Activated CD4-positive, alpha-beta T cell treated with anti-CD3 and anti-CD28 coated beads, Interleukin-2, amount 50 U/mL, for 24 hours (primary cell): Measurements from ENCODE around the gene TMEM132A.

Source experiments
- DNase-seq, 2 donors: peaks; one replicate each; pipeline ENCODE4 v3.0.0-alpha.2; 2020; ENCODE audit warnings: low read depth in 1 of 2, low spot score in 1 of 2

TMEM132A gene

DNA sequence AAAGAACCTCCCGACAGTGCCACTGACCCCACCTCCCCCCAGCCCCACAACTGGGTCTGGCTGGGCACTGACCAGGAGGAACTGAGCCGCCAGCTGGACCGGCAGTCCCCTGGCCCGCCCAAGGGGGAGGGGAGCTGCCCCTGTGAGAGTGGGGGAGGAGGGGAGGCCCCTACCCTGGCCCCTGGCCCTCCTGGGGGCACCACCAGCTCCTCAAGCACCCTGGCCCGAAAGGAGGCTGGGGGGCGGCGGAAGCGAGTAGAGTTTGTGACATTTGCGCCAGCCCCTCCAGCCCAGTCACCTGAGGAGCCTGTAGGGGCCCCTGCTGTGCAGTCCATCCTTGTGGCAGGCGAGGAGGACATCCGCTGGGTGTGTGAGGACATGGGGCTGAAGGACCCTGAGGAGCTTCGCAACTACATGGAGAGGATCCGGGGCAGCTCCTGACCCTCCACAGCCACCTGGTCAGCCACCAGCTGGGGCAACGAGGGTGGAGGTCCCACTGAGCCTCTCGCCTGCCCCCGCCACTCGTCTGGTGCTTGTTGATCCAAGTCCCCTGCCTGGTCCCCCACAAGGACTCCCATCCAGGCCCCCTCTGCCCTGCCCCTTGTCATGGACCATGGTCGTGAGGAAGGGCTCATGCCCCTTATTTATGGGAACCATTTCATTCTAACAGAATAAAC, 12.3 kb downstream of the TMEM132A start:
- DNase-seq, result no peak

DNA sequence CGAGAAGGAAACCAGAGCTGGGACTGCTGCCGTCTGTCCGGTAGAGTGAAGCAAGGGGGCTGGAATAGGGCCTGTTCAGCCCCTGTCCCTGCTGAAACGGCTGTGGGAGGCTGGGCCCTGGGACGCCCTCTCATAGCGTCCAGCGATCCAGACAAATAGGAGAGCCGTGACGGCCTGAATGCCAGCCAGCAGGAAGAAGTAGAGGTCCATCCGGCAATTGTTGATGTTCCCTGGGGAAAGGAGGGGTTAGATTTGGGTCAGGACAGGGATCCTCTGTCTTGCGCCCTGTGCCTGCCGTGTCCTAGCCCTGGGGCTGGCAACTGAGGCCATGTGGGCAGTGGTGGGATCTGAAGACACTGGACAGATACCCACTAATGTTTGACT, 12.9 kb downstream of the TMEM132A start:
- DNase-seq, result no peak

DNA sequence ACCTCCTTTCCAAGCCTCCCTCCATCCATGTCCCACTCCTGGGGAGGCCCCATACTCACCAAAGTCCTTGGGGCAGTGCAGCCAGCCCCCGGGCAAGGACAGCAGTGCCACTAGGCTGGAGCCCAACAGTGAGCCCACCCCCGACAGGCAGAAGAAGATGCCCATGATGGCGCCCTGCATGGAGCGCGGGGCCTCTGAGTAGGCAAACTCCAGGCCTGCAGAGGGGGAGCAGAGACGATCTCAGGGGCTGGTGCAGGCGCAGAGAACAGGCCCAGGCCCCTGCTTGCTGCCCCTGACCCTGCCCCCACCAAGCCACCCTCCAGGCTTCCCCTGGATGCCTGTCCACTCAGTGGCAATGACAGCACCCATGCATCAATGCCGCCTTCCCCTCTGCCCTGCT, 13.6 kb downstream of the TMEM132A start:
- no peak for DNase-seq

DNA sequence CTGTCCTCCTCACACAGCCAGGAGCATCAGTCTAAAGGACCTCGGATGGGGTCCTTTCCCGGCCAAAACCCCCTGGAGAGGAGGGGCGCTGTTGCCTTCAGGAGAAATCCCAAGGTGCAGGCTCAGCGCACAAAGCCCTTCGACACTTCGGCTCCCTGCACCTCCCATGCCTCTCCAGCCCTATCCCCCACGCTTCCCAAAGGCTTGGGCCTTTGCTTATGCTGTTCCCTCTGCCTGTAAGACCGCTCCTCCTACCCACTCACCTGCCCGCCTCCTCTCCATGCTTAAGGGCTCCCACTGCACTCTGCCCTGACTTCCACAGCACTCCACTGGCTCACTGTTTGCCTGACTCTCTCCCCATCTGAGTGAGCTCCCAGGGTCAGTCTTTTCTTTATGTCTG, 14.2 kb downstream of the TMEM132A start:
- no peak for DNase-seq

DNA sequence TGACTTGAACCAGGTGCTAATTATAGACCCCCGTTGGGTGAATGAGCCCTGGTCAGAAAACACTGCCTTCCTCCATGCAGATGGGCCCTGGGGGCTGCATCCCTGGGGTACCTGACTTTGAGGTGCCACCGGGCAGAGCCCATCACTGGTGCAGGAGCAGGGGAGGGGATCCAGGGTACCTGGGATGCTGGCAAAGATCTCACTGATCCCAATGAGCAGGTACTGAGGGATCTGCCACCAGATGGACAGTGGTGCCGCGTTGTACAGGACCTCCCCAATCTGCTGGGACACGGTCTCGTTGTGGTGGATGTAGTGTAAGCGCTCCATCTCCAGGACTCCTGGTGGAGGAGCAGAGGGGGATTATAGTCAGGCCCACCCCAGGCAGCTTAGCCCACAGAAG, 15.0 kb downstream of the TMEM132A start:
- no peak for DNase-seq

DNA sequence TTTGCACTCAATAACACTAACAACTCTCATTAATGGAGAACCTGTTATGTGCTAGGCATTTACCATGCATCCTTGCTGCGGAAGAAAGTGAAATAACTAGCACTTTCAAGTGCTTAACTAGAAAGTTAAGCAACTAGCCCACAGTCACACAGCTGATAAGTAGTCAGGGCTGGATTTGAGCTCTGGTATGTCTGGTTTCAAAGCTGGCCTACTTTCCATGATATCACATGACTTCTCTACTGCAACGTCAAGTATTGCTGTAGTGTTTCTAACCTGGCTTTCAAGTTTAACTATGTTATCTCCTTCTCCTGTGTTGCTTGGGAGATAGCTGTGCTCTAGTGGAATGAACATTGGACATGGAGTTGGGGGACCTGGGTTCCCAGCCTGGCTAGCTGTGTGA, 15.6 kb downstream of the TMEM132A start:
- DNase-seq, result no peak

DNA sequence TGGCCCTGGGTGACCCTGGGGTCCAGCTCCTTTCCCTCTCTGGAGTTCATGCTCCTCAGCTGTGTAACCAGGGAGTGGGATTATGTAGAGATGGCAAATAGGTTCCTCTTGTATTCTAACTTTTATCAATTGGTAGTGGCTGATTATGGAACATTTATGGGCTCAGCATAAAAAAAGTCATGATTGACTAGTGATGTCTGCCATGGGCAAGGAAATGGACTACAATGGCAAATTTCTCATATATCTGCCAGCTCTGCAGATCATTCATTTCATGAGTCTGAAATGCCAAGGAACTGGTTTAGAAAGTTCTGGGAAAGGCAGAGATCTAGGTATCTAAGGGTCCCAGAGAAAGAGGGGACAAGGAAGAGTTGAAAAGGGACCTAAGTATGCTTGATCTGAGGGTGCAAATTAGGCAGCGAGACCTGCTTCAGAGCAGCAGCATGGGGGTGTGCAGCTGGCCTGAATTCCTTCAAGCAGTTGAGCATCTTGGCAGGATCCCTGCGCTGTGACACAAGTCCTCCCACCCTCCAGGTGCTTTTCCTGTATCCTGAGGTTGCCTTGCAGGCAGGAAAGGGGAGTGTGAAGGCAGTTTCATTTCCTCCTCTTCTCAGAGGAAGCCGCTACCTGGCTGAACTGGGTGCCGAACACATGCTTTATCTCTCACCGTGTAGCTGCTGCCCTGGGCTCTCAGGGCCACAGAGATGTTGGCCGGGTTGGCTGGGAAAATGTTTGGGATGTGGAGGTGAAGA, 17.3 kb downstream of the TMEM132A start:
- DNase-seq, result no peak

DNA sequence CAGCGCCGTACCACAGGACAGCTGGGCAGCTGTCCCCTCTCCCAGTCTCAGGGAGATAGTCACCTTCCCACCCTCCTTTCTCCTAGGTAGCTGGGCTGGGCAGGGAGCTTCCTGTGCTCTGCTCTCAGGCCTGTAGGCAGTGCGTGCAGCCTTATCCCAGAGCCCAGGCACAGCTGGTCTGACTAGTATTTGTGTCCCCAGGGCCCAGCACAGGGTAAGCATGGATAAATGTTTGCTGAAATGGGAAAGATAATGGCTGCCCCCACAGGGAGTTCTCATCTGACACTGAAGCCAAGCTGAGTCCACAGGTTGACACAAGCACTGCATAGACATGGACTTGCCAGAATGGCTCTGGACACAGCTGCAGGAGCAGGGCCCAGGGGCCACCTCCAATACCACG, 18.0 kb downstream of the TMEM132A start:
- DNase-seq, result no peak

DNA sequence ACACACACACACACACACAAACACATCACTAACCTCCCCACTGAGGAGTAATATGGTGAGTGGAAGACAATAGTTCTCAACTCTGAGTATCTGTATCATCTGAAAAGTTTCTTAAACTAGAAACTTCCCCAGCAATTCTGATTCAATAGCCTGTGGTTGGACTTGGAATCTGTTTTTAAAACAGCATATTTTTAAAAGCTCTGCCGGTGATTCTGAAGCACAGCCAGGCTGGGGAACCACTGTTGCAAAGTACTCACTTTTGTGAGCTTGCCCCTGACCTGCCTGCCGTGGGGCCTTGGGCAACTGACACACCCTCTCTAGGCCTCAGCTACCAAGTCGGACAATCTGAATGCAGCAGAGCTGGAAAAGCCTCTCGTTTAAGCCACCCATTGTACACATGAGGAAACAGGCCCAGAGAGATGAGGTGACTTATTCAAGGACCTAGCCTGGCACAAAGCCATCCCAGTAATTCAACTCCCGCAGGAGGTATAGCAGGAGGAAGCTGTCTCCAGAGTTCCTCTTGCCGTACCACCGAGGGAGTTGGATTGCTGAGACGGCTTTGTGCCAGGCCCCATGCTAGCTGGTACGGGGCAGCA, 18.8 kb downstream of the TMEM132A start:
- DNase-seq, result no peak

DNA sequence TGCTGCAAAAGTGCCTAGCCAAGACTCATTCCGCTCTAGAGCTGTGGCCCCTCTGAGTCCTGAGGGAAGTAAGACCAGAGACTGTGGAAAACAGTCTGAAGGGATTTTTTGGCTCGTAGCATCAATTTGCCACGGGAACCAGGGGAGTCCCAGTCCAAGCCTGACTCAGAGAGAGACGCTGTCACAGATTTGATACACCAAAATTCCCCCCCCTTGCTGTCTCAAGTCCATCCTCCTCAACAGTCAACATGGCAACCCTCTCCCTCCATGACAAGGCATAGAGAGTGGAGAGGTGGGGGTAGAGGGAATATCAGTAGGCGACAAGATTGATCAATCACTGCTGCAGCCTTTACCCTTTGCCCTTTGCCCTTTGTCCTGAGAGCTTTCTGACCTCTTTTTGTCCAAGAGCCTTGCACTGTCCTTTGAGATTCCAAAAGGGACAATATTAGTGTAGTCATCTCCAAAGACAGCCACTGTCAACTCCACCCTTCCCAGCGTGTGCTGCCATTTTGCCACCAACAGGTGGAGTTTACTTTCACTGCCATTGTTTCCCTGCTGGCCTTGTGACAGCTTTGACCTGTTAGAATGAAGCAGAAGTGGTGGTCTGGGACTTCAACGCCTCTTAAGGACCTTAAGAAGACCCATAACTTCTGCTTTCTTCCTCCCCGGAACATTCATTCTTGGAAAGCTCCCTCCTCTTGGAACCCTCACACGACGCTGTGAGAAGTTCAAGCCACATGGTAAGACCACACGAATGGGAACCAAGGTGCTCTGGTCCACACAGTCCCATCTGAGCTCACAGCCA, 20.4 kb downstream of the TMEM132A start:
- no peak for DNase-seq

DNA sequence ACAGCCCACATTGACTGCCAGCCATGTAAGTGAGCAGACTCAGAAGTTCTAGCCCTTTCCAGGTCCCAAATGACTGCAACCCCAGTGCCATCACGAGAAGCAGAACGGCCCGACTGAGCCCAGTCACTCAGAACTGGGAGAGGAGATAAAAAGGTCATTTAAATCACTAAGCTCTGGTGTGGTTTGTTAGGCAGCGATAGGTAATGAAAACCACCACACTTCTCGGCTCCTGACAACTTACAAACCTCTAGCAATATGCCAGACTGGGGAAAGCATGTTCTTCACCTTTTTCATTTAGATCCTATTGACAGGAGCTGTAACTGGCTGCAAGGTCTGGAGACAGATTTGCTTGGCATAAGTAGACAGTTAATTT, 21.0 kb downstream of the TMEM132A start:
- no peak for DNase-seq

DNA sequence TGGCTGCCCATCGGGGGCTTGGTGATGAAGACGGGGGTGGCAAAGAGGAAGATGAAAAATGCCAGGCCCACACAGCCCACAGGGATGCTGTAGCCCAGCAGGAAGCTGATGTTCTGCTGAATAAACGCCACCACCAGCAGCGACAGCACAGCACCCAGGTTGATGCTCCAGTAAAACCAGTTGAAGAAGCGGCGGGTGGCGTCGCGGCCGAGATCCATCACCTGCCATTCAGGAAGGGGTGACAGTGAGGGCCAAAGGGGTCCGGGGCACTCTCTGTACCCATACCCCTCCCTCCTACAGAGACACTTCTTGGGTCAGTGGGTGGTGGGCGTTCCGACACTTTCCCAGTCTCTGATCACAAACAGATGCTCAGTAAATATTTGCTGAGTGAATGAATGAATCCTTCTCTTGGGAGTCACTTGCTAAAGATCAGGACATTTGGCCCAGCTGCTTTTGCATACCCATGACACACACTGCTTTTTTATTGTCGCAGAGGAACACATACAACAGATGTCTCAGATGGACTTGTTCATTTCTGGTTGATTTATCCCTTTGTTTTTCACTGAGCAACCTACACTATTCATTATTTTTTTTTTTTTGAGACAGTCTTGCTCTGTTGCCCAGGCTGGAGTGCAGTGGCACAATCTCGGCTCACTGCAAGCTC, 22.5 kb downstream of the TMEM132A start:
- DNase-seq, result no peak

DNA sequence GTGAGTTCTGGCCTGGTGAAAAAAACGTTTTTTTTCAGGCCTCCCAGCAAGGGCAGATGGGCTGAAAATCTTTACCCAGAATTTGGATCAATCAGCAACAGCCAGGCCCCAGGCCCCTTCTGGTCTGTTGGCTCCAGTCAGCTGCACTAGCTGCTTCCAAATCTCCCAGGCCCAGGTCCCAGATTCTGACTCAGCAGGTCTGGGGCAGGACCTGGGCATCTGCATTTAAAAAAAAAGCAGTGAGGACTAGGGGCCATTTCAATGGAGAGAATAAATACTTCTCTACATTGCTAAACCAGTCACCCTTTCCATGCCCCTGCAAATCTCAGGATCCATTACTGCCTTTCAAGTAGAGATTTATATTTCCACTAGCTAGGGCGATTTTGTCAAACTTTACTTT, 23.4 kb downstream of the TMEM132A start:
- no peak for DNase-seq

DNA sequence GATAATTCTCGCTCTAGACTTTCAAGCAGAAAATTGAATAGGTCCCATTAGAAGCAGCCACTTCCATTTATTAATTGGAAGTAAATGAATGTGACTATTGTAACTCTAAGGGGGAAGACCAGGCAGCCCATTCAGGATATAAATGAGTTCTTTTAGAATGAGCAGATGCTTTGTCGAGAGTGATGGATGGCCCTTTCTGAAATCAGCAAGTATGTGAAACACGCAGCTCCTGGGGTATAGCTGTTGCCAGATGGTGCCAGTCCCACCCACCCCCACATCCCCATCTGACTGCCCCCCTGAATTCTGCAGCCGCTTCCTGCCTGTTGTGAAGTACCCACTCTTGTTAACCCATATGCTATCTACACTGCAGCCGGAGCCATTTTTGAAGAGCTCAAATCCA, 24.0 kb downstream of the TMEM132A start:
- DNase-seq, result no peak

DNA sequence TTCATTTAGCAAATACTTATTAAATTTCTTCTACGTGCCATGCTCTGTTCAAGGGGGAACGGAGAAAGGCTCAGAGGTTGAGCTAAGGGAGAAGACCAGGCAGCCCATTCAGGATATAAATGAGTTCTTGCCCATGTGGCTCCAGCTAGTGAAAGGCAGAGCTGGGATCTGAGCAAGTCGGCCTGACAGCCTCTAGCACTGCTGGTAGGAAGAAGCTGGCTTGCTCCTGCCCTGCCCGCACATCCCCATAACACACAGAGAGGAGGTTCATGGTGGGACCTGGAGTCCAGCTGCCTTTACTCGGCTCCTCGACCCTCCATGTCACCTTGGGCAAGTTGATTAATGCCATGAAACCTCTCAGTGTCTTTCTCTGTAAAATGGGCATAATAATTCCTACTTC, 25.8 kb downstream of the TMEM132A start:
- DNase-seq, result no peak

DNA sequence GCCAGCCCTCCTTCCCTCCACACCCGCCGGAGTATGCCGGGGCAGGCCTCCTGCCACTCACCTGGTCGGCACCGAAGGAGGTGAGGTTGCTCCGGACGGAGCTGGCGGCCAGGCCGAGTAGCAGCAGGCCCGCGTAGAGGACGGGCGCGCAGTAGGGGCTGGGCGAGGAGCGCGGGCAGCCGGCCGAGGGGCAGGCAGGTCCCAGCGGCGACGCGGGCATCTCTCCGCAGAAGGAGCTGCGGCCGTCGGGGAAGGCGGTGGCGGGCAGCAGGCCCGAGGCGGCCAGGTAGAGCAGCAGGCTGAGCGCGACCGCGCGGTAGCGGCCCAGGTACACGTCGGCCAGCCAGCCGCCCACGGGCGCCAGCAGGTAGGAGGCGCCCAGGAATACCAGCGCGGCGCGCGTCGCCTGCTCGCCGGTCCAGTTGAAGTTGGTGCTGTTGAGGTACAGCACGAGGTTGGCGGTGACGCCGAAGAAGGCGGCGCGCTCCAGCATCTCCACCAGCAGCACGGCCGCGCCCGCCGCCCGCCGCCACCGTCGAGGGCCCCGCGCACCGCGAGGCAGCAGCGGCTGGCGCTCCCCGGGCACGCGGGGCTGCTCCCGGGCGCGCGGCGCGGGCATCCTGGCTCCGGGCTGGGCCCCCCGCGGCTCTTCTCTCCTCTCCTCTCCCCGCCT, 26.8 kb downstream of the TMEM132A start:
- DNase-seq, result no peak

DNA sequence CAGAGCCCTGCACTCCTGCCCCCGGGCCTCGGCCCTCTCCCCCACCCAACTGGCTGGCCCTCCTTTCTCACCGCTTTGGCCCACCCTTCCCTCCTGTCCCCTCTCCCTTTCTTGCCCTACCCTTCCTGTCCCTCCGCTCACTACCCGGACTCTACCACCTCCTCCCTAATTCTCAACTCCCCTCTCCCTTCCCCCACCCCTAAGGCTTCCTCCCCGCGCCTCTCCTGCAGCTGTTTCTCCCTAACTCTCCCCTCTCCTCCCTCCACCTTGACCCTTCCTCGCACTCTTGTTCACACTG, 27.3 kb downstream of the TMEM132A start:
- no peak for DNase-seq

DNA sequence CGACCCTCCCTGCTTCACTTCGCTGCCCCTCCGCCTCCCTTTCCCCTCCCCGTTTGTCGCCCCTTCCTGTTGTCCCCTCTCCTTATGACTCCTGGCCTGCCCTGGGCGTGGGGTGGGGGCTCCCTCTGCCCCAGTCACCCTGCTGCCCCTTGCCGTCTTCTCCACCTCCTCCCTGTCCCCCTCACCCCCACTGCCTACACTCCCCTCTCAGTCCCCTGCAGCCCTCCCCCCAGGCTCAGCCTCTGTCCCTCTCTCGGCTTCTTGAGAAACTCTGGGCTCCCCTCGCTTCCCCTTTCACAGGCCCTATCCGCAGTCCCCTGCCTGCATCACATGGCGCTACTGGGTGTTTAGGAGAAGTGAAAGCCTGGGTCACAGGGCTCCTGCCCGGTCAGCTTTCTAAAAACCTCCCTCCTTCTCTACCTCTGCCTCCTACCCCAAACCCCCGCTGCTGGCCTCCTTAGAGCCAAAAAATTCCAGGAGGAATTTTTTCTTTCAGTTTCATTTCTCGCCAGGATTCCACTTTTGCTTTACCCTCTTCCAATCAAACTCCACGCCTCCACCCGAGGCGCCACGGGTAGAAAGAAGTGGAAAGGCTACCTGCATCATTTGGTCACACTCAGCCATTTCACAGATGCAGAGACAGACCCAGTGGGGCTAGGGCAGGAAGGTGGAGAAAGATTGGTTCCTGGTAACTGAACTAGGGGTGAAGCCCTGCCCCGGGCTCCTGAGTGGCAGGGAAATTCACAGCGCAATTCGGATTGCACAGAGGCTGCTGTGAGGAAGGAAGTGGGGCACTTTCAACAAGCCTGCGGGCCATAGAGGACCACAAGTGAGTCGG, 27.9 kb downstream of the TMEM132A start, which contains the start of gene SLC15A3:
TSS of gene SLC15A3 (minus strand) at position 273 of the 838 bp plus-strand sequence. CDS start 625 bp downstream, outside the sequence.
- no peak for DNase-seq

DNA sequence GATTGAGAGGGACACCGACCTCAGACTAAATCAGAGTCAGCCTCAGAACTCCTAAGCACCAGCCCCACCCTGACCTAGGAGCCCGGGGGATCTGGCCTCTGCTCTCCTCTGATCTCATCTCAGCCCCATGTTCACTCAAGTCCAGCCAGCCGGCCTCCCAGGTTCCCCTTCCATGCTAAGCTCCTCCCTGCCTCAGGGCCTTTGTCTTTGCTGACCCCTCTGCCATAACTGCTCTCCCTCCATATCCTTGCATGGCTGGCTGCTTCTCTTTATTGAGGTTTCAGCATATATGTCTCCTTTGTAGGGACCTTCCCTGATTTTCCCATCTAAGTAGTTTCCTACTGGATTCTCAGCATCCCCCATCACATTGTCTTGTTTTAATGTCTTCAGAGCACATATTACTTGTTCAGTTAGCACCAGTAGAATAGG, 28.5 kb downstream of the TMEM132A start:
- no peak for DNase-seq

DNA sequence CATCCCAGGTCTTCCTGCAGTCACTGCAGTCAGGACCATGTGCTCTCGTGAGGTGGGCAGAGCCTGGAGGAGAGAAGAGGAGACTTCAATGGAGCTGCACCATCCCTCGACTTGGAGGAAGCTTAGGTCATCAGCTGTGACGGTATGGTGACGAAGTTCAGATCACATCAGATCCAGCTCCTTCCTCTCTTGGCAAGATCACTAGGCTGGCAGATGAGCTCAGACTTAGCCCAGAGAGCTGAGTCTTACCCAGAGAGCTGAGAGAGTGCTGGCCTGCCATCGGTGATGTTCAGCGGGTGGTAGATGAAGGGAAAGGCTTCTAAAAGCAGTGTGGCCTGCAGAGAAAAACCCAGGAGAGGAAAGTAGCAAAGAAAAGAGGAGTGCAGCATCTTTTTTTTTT, 29.5 kb downstream of the TMEM132A start:
- DNase-seq, result no peak
